Panc1 (cell line): Measurements from ENCODE around the gene USB1. TPM values are rescaled to one million over a fixed set of nuclear protein-coding genes. Genes with fewer than 3 reads are reported as not detected.

Experiments
- ATAC-seq: fragments of 200-7000 bp; cut with Tn5 transposase; 2 replicates; pipeline ENCODE4 v1.9.1; 2020; ENCODE audit warnings: mild to moderate bottlenecking, moderate library complexity
- BruUV-seq: library from RNA; stranded (reverse); fragments of 400-500 nt; replicated peaks from 2 replicates; lab custom pipeline; 2021; lab: Mats Ljungman, UMichigan
- CTCF ChIA-PET: fragments of 300-600 bp; sonication (Branson Sonifier 250); formaldehyde crosslinking; loops from one replicate; lab custom pipeline; 2022; ENCODE audit warnings: antibody characterized with exemption; lab: Charles Lee
- POLR2A ChIA-PET: fragments of 300-600 bp; sonication (Branson Sonifier 250); formaldehyde crosslinking; loops from one replicate; lab custom pipeline; 2022; ENCODE audit warnings: antibody characterized with exemption; lab: Charles Lee
- DNase-seq: peaks from one replicate; pipeline ENCODE4 v3.0.0-alpha.2; 2010; ENCODE audit warnings: low read depth, low spot score
- H3K27ac ChIP-seq: 2 replicates; pipeline ENCODE4 v1.5.1; 2011; ENCODE audit warnings: mild to moderate bottlenecking, low read length, inconsistent platforms
- H3K27me3 ChIP-seq: fragments of 200-500 bp; sonication (Bioruptor generic); 2 replicates; pipeline ENCODE4 v1.6.0; 2014; ENCODE audit warnings: low read length, inconsistent platforms; ENCODE audit not compliant: control insufficient read depth, insufficient read depth
- H3K36me3 ChIP-seq: fragments of 200-500 bp; sonication (Bioruptor generic); 2 replicates; pipeline ENCODE4 v1.5.1; 2014; ENCODE audit warnings: inconsistent platforms, mild to moderate bottlenecking, low read length, moderate library complexity; ENCODE audit not compliant: control insufficient read depth, insufficient read depth
- H3K4me1 ChIP-seq: 2 replicates; pipeline ENCODE4 v1.5.1; 2011; ENCODE audit warnings: inconsistent platforms, mild to moderate bottlenecking, low read length, moderate library complexity; ENCODE audit not compliant: control insufficient read depth, insufficient read depth
- H3K4me3 ChIP-seq, 2 experiments: 2 replicates each; pipeline ENCODE4 v1.5.1; 2011 to 2012; ENCODE audit warnings: low read depth in 2 of 2, low read length in 2 of 2, mild to moderate bottlenecking in 2 of 2, inconsistent platforms in 1 of 2, moderate library complexity in 1 of 2
- H3K9me3 ChIP-seq: fragments of 200-500 bp; sonication (Bioruptor generic); 2 replicates; pipeline ENCODE4 v1.5.1; 2014; ENCODE audit warnings: low read depth, mild to moderate bottlenecking, inconsistent platforms, low read length, moderate library complexity; ENCODE audit not compliant: control insufficient read depth, insufficient read depth
- CTCF ChIP-seq: fragments of 450-650 bp; IDR thresholded peaks from 2 replicates; pipeline ENCODE4 v1.5.1; 2017; ENCODE audit warnings: mild to moderate bottlenecking
- POLR2AphosphoS5 ChIP-seq: IDR thresholded peaks from 2 replicates; pipeline ENCODE4 v1.6.1; 2012; ENCODE audit warnings: mild to moderate bottlenecking, low read depth, low read length, moderate library complexity
- REST ChIP-seq, 2 experiments: IDR thresholded peaks; 2 replicates each; pipeline ENCODE4 v1.6.1; 2011 to 2012; ENCODE audit warnings: low read depth in 2 of 2, control low read depth in 1 of 2, low read length in 1 of 2, mild to moderate bottlenecking in 1 of 2, moderate library complexity in 1 of 2; ENCODE audit not compliant: insufficient read depth in 1 of 2
- SIN3A ChIP-seq: IDR thresholded peaks from 2 replicates; pipeline ENCODE4 v1.6.1; 2012; ENCODE audit warnings: low read depth, mild to moderate bottlenecking, low read length, moderate library complexity, borderline replicate concordance; ENCODE audit not compliant: insufficient read depth
- TCF7L2 ChIP-seq: IDR thresholded peaks from 2 replicates; pipeline ENCODE4 v1.6.1; 2011; ENCODE audit warnings: mild to moderate bottlenecking, low read depth, low read length, inconsistent platforms
- in situ Hi-C: cut with HindIII; loops from 2 replicates; pipeline ENCODE4 v1.10.0; 2016; ENCODE audit warnings: low sequenced_read_pairs, low pct_unique_long_range_greater_than_20kb
- intact Hi-C: fragments of 100-400 bp; cut with micrococcal nuclease; formaldehyde crosslinking; loops from one replicate; pipeline ENCODE4 v1.10.0; 2022; ENCODE audit not compliant: unreplicated experiment
- total RNA-seq: library from RNA; stranded (reverse); gene quantifications from one replicate; pipeline ENCODE4 v1.2.1, GENCODE V29; 2021; ENCODE audit not compliant: unreplicated experiment

The USB1 gene
- total RNA-seq, 1 experiment from 2014 or later: 58.2 TPM

- Histone ChIP-seq H3K27ac (no peak overlapping the region), H3K4me1 (peaks cover 5% of the 10 kb centered on the region; the same call in 1 of the 2 replicates), H3K9me3 (no peaks in the 10 kb centered on the region), H3K27me3 (no peaks in the 10 kb centered on the region), H3K4me3 (no peak overlapping the region), H3K36me3 (no peaks in the 10 kb centered on the region)
- in situ Hi-C loops (no loop called here), intact Hi-C loops (no loop called here)
- ATAC-seq: peak; percentile 78
- ChIA-PET CTCF (no interaction called here), POLR2A (no interaction called here)
- DNase-seq: no peak
- TF ChIP-seq SIN3A: no peak
- TF ChIP-seq REST (IDR thresholded peaks at IDR 0.05; ENCODE audit: insufficient read depth in 1 of 2, low read depth in 2 of 2, low read length in 1 of 2): no peak
- no peak for TF ChIP-seq CTCF
- TF ChIP-seq TCF7L2: no peak
- no peak for TF ChIP-seq POLR2AphosphoS5
- BruUV-seq: no TSS peak
Measured at GRCh38 chr16:57994778-57995177, 6.4 kb upstream of the USB1 start.

GRCh38 chr16:57995721-57996405 is 5.3 kb upstream of the USB1 start:
- CTCF ChIA-PET: no interaction called here
- ATAC-seq (no peak), DNase-seq (no peak)
- TF ChIP-seq TCF7L2: no peak
- TF ChIP-seq REST (IDR thresholded peaks at IDR 0.05; ENCODE audit: insufficient read depth in 1 of 2, low read depth in 2 of 2, low read length in 1 of 2): no peak
- no peak for TF ChIP-seq POLR2AphosphoS5
- TF ChIP-seq SIN3A: no peak
- TF ChIP-seq CTCF: no peak
- in situ Hi-C loops: no loop called here
- Histone ChIP-seq H3K4me3 (no peak overlapping the region), H3K9me3 (no peaks in the 10 kb centered on the region), H3K36me3 (no peaks in the 10 kb centered on the region), H3K27me3 (no peaks in the 10 kb centered on the region), H3K4me1 (peaks cover 6% of the 10 kb centered on the region; the same call in 1 of the 2 replicates), H3K27ac (no peak overlapping the region)
- BruUV-seq: no TSS peak
- POLR2A ChIA-PET: no interaction called here
- intact Hi-C loops: no loop called here
